Spleen (tissue), 11 donors: ENCODE results near the gene CHST4. TPM values are rescaled to one million over a fixed set of nuclear protein-coding genes. Genes with fewer than 3 reads are reported as not detected.
"Not testable (repeated sequence)": the region's sequence is repeated elsewhere in the genome, so short reads cannot be mapped to it uniquely, and the experiment has no call there.

Source experiments
- DNase-seq: peaks from one replicate; pipeline ENCODE4 v3.0.0-alpha.2; 2020
- H3K27ac ChIP-seq, 8 donors: fragments of 200-600 bp; sonication (generic) in 7 of 8; 1 replicate in 4 of 8; 2 replicates in 4 of 8; pipeline versions ENCODE4 v1.5.0 to v1.8.0; 2016 to 2021; ENCODE audit warnings: inconsistent platforms in 4 of 8, mild to moderate bottlenecking in 4 of 8, moderate library complexity in 1 of 8
- H3K27me3 ChIP-seq, 7 donors: fragments of 200-600 bp; sonication (generic) in 6 of 7; replicated peaks in 1 of 7; 1 replicate in 4 of 7; 2 replicates in 3 of 7; pipeline versions ENCODE4 v1.5.0 to v1.8.0; 2016 to 2021; ENCODE audit warnings: inconsistent platforms in 3 of 7, mild to moderate bottlenecking in 1 of 7
- H3K36me3 ChIP-seq, 6 donors: fragments of 200-600 bp; sonication (generic) in 5 of 6; 1 replicate in 4 of 6; 2 replicates in 2 of 6; pipeline versions ENCODE4 v1.5.0 to v1.8.0; 2016 to 2021; ENCODE audit warnings: inconsistent platforms in 2 of 6
- H3K4me1 ChIP-seq, 6 donors: fragments of 200-600 bp; sonication (generic) in 5 of 6; 1 replicate in 3 of 6; 2 replicates in 3 of 6; pipeline versions ENCODE4 v1.5.0 to v1.8.0; 2016 to 2021; ENCODE audit warnings: inconsistent platforms in 3 of 6
- H3K4me3 ChIP-seq, 8 donors: fragments of 200-600 bp; sonication (generic) in 7 of 8; 1 replicate in 4 of 8; 2 replicates in 4 of 8; pipeline versions ENCODE4 v1.5.0 to v1.8.0; 2016 to 2021; ENCODE audit warnings: inconsistent platforms in 4 of 8, mild to moderate bottlenecking in 4 of 8, moderate library complexity in 2 of 8
- H3K9me3 ChIP-seq, 8 donors: fragments of 200-600 bp; sonication (generic) in 7 of 8; 1 replicate in 4 of 8; 2 replicates in 4 of 8; pipeline versions ENCODE4 v1.5.0 to v1.8.0; 2016 to 2021; ENCODE audit warnings: inconsistent platforms in 4 of 8
- POLR2A ChIP-seq, 3 donors: fragments of 450-650 bp; IDR thresholded peaks; one replicate each; pipeline ENCODE4 v1.5.1; 2017; ENCODE audit warnings: antibody characterized with exemption in 3 of 3, mild to moderate bottlenecking in 1 of 3
- POLR2AphosphoS5 ChIP-seq, 3 donors: sonication (generic); formaldehyde crosslinking; IDR thresholded peaks; one replicate each; pipeline ENCODE4 v1.5.1; 2017; ENCODE audit warnings: antibody characterized with exemption in 3 of 3
- WGBS, 5 donors: extraction: QIAGEN DNeasy Blood & Tissue Kit in 3 of 5; methylation state at CpG; one replicate each; pipeline versions ENCODE4 v1.1.5 to v1.1.7; 2013 to 2018; 5-methylcytosine and 5-hydroxymethylcytosine counted together
- intact Hi-C: fragments of 100-400 bp; cut with DNase I; formaldehyde crosslinking; loops from one replicate; pipeline ENCODE4 v1.15.0; 2023; ENCODE audit warnings: low total_unique reads
- polyA plus RNA-seq, 3 donors: library from polyadenylated mRNA; stranded (reverse); fragments of 200-250 nt; gene quantifications; one replicate each; pipeline ENCODE4 v1.2.1, GENCODE V29; 2013
- total RNA-seq, 7 donors: library from RNA; depleted of rRNA in 3 of 7; stranded (reverse); fragments of >200 nt in 3 of 7; fragmentation: NEBNext Ultra II Directional in 4 of 7; extraction: Animal tissue kit (Norgen Biotek cat#: 25700) in 4 of 7; gene quantifications; one replicate each; pipeline versions ENCODE4 v1.1.0 to v1.2.1, GENCODE V29; 2016 to 2021
- TF ChIP-seq, protein P1 (sequence below), 11 experiments: fragments of 200-600 bp in 7 of 11; fragments of 450-650 bp in 4 of 11; sonication (generic) in 4 of 11; IDR thresholded peaks in 8 of 11; conservative IDR thresholded peaks in 3 of 11; 1 replicate in 7 of 11; 2 replicates in 4 of 11; pipeline versions ENCODE4 v1.4.0 to v1.8.0; 2016 to 2021; ENCODE audit warnings: antibody characterized with exemption in 11 of 11, inconsistent platforms in 4 of 11, mild to moderate bottlenecking in 1 of 11
- donor health status: healthy with polysubstance abuse.
- donor health status: DM: no; HTN: no; CAD: no; lungs with moderate emphysema.
- donor health status: DM: no; HTN: no; CAD: no.
- donor health status: Bipolar disorder and iron deficiency.
- donor health status: healthy.
- donor health status: DM: no; HTN: no; CAD: no.
- donor health status: DM: yes; HTN: yes; CAD: no.

Gene CHST4
- total and polyA plus RNA-seq, 10 donors: 0.04 to 0.14 (median 0.10) TPM; not detected in 7

DNA sequence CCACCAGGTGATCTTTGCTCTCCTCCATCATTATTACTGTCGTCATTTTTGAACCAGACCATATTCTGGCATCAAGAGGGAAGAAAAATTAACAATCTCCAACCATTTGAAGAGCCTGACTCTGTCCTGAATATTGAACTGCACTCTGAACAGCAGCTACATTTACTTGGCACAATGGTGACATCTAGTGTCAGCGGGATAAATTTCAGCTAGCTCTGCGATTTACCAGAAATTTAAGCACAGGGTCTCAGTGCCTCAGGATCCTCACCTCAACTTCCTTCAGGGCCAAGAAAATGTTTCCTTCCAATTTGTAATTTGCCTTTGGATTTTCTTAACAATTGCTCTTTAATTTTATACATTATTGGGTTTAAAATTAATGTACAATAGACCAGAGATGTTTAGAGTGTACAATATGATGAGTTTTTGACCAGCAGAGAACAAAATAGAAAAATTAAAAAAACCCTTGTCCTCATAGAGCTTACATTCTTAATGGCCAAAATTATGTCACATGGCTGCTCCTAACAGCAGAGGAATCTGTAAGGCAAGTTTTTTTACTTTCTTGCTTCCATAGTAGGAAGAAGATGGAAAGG lies 26.4 kb upstream of the CHST4 start:
- intact Hi-C loops: loop anchor here (2.0 kb wide), 1 partner anchor 87 kb away; no protein-coding TSS in a partner anchor
- Histone ChIP-seq H3K4me3 (no peak overlapping the region), H3K9me3 (no peaks in the 10 kb centered on the region), H3K36me3 (no peaks in the 10 kb centered on the region), H3K27ac (no peak overlapping the region), H3K4me1 (no peaks in the 10 kb centered on the region), H3K27me3 (peaks cover 0 to 9% (median 0%) of the 10 kb centered on the region in 7 donors)
- TF ChIP-seq, protein P1, sequence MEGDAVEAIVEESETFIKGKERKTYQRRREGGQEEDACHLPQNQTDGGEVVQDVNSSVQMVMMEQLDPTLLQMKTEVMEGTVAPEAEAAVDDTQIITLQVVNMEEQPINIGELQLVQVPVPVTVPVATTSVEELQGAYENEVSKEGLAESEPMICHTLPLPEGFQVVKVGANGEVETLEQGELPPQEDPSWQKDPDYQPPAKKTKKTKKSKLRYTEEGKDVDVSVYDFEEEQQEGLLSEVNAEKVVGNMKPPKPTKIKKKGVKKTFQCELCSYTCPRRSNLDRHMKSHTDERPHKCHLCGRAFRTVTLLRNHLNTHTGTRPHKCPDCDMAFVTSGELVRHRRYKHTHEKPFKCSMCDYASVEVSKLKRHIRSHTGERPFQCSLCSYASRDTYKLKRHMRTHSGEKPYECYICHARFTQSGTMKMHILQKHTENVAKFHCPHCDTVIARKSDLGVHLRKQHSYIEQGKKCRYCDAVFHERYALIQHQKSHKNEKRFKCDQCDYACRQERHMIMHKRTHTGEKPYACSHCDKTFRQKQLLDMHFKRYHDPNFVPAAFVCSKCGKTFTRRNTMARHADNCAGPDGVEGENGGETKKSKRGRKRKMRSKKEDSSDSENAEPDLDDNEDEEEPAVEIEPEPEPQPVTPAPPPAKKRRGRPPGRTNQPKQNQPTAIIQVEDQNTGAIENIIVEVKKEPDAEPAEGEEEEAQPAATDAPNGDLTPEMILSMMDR (IDR thresholded peaks at IDR 0.05 in 8 of 11, conservative IDR thresholded peaks at IDR 0.05 in 3 of 11): peak; percentile 48 to 74 (median 61)
- TF ChIP-seq POLR2AphosphoS5 (IDR thresholded peaks at IDR 0.05): no peak
- 0 to 4% (median 0%) methylated on average over 3 of the region's 3 CpGs for WGBS, 5 donors
- DNase-seq: no peak

DNA sequence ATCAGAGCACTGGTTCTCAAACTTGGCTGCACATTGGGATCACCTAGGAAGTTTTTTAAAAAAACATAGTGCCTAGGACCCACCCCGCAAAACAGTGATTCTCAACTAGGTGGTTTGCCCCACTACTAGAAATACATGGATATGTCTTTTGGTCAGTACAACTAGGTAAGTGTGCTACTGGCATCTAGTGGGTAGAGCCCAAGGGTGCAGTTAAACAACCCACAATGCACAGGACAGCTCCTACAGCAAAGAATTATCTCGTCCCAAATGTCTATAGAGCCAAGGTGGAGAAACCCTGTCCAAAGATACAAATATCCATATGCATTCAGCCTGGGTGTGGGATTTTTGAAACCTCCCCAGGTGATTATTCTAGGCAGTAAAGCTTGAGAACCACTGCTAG lies 25.3 kb upstream of the CHST4 start:
- no peak for TF ChIP-seq POLR2A (IDR thresholded peaks at IDR 0.05)
- TF ChIP-seq, protein P1 (IDR thresholded peaks at IDR 0.05 in 8 of 11, conservative IDR thresholded peaks at IDR 0.05 in 3 of 11): no peak
- no peak for TF ChIP-seq POLR2AphosphoS5 (IDR thresholded peaks at IDR 0.05)
- Histone ChIP-seq H3K4me3 (no peak overlapping the region), H3K27me3 (peaks cover 0 to 9% (median 0%) of the 10 kb centered on the region in 7 donors), H3K9me3 (no peaks in the 10 kb centered on the region), H3K36me3 (no peaks in the 10 kb centered on the region), H3K27ac (no peak overlapping the region), H3K4me1 (no peaks in the 10 kb centered on the region)
- no peak for DNase-seq
- WGBS, 5 donors: 74 to 88% (median 78%) methylated on average over 2 of the region's 2 CpGs
- intact Hi-C loops: loop anchor here (2.0 kb wide), 1 partner anchor 88 kb away; no protein-coding TSS in a partner anchor

DNA sequence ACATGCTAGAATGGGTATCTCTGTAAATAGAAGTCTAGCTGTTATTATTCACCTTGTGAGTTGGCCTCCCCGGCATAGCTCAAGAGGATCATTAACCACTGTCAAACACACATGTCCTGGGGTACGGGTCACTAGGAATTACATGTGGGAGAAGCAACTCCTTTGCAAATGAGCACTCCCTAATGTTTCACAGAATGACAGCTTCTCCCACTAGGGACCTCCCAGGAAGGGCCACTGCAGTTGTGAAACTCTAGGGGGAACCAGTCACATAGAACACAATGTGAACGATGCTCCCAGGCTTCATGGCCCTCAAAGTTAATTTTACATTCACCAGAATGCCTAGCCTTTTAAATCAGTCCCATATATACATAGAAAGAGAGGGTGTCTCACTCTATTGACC lies 24.7 kb upstream of the CHST4 start:
- WGBS, 5 donors: 39 to 62% (median 53%) methylated on average over 3 of the region's 3 CpGs
- Histone ChIP-seq H3K36me3 (no peaks in the 10 kb centered on the region), H3K4me3 (no peak overlapping the region), H3K9me3 (no peaks in the 10 kb centered on the region), H3K27me3 (peaks cover 0 to 9% (median 0%) of the 10 kb centered on the region in 7 donors), H3K27ac (no peak overlapping the region), H3K4me1 (no peaks in the 10 kb centered on the region)
- TF ChIP-seq POLR2AphosphoS5 (IDR thresholded peaks at IDR 0.05) (no peak), POLR2A (IDR thresholded peaks at IDR 0.05) (no peak)
- TF ChIP-seq, protein P1 (IDR thresholded peaks at IDR 0.05 in 8 of 11, conservative IDR thresholded peaks at IDR 0.05 in 3 of 11): no peak
- intact Hi-C loops: loop anchor here (2.0 kb wide), 1 partner anchor 89 kb away; no protein-coding TSS in a partner anchor
- DNase-seq: no peak

DNA sequence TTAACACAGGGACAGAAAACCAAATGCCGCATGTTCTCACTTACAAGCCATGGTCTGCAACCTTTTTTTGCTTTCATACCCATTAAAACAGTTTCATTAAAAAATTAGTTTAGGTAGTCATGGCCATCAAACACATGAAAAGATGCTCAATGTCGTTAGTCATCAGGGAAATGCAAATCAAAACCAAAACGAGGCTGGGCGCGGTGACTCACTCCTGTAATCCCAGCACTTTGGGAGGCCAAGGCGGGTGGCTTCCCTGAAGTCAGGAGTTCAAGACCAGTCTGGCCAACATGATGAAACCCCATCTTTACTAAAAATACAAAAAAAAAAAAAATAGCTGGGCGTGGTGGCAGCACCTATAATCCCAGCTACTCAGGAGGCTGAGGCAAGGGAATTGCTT lies 22.2 kb upstream of the CHST4 start:
- H3K4me1 ChIP-seq, H3K9me3 ChIP-seq, H3K27me3 ChIP-seq, intact Hi-C loops, DNase-seq, H3K4me3 ChIP-seq, H3K36me3 ChIP-seq, H3K27ac ChIP-seq: not testable (repeated sequence)
- WGBS, 5 donors: 67 to 83% (median 81%) methylated on average over 7 of the region's 7 CpGs
